HG03575 (cell line): ENCODE measurements around the gene ZSWIM6.

ENCODE experiments used
- ATAC-seq: cut with Tn5 transposase; IDR thresholded peaks from one replicate; pipeline ENCODE4 v1.9.1; 2021; ENCODE audit not compliant: unreplicated experiment, insufficient number of reproducible peaks, low FRiP score; ENCODE audit errors: extremely low read depth

The ZSWIM6 gene

DNA sequence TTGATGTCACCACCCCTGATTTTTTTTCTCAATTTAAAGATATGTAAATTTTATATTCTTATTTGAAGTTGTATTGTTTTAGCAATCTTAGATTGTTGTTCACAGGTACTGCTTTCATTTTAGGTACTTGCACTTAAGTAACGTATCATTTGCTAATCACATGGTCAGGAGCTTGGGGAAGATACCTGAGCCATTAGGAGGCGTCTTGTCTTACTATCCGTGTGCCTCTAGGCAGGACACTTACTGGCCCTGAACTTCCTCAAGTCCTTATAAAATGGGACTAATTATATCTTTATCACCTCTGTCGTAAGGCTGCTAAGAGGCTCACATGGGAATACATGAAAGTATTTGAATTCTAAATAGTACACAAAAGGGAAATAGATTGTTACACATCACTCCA, 18.5 kb downstream of the ZSWIM6 start:
- no peak for ATAC-seq

DNA sequence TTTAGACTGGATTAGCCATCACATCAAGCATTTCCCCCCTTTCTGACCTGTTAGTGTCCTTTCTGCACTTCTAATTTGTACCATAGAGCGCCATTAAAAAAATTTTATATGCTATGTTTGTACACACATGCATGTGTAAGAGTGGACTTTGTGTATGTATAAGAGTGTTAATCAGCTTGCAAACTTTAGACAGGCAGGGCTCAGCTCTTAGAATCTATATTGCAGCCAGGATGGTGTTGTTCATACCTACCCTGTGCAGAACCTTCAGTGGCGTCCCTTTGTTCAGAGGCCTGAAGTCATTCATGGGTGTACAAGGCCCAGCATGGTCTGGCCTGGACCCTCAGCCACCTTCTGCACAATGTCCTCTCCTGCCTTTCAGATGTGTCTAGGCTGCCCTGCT, 19.7 kb downstream of the ZSWIM6 start:
- ATAC-seq = no peak

DNA sequence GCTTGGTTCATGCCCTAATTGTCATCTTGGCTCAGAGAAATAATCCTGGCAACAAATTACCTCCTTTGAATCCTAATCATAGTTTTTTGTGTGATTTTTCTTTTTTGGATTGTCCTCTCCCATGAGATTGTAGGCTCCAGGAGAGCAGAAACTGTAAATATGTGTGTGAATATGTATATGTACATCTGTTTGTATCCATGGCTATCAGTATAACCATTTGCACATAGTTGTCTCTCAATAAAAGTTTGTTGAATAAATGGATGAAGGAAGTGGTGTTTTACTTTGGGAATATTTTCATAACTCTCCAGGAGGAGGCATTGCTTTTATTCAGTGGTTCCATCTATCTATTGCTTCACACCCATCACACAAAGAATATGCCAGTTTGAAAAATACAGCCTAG, 20.1 kb downstream of the ZSWIM6 start:
- no peak for ATAC-seq

DNA sequence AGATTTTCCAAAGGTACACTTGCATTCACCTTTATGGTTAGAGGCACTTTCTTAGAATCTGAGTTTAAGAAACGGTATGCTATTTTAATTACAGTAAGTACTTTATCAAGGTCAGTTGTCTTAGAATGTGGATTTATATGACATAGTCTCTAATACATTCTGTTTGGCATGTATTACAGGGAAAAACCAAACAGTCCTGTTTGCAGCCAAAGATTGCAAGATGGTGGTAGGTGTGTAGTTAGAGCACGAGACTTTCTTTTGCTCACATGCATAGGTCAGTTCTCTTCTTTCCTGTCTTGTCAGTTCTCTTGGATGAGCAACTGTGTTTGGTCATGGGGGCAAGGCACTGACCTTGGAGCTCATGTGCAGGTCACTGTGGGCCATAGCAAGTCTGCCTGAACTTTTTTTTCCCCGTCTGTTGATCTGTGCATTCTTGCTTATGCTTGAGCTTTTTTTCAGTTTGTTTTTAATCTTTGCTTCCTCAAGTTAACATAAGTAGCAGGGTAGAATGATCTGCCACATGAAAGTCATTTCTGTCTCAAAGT, 20.6 kb downstream of the ZSWIM6 start:
- ATAC-seq = no peak

DNA sequence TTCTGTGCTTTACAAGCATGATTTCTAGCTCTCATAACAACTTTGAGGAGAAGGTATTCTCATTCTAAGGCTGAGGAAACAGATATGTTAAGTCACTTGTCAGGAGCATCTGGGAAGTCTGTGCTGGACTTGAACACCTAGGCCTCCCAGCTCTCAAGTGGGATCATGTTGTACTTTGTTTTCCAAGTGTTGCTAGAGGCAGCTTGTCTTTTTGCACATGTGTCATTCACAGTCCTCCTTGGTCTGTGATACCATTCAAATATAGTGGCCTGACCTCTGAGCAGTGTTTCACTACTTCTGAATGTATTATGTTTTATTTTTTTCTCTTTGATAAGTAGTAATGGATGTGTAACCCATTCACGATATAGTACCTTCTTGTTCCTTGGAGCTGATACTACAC, 21.2 kb downstream of the ZSWIM6 start:
- ATAC-seq = no peak

DNA sequence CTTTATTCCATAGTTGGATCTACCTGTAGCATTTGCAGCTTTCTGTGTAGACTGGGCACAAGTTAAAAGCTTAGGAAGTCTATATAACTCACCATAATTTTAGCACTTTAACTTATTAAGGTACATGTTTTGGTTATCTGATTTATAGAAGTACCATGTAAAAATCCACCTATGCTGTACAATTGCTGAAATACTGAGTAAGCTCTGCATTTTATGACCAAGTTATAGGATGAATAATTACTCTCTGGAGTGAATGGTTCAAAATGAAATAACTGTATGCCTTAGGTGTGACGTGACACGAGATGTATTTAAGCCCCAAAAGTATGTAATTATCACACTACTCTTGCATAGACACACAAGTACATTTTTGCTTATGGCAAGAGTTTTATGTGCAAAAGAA, 22.1 kb downstream of the ZSWIM6 start:
- ATAC-seq = no peak

DNA sequence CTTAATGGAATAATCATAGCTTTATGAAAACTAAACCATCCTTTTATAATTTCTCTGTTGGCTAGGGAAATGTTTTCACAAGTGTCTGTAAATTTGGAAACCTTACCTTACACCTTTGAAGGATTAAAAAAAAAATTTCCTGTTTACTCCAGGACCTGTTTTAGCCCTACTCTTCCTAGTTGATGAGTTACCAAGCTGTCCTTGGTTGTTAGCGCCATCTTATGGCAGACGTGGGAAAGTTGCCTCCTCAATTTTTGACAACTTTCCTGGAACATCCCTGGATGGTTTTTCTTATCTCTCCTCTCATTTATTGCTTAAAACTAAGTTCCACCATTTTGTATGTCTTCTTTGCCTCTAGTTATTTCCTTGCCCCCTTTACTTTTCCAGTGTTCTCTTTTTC, 25.7 kb downstream of the ZSWIM6 start:
- ATAC-seq = no peak

DNA sequence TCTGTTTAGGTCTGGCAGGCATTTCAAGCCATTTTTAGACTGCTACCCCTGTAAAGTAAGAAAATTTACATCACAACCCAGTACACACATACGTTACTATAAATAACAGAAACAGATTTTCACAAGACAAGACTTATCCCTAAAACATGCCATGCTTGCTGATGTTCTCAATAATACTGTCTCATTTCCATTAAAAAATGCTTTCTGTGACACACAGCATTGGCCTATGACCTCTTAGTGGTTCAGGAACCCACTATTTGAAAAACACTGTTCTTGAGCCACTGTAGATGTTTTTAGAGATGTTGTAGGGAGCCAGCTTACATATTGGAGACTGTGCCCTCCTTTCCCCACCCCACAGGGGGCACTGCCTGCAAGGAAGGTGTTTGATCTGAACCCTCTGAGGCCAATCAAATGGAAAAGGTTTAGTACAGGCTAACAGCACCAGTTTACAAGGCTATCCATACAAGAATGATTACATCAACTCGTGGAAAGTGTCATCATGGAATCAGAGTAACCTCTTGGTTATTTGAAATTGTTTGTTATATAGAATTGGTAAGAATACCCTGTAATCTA, 30.8 kb downstream of the ZSWIM6 start:
- no peak for ATAC-seq

DNA sequence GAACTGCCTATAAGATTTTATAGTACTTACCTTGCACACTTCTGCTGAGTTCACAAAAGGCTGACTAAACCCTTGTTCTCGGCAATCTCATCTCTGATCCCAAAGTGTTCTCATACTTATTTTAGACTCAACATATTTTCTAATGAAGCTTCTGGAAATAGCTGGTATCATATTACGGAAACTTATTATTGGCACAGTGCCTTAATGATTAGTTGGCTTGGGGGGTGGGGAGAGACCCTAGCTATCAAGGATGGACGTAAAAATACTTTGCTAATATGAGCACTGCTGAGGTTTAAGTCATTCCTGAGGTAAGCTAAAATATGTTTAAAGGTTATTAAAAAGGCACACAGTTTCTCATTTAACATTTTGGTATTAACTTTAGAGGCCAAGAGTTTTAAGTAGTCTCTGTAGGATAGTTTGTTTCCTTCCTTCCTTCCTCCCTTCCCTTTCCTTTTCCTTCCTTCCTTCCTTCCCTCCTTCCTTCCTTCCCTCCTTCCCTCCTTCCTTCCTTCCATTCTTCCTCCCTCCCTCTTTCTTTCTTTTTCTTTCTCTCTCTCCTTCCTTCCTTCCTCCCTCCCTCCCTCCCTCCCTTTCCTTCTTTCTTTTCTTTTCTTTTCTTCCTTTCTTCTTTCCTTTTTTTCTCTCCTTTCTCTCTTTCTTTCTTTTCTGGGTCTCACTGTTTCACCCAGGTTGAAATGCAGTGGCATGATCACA, 31.5 kb downstream of the ZSWIM6 start:
- no peak for ATAC-seq

DNA sequence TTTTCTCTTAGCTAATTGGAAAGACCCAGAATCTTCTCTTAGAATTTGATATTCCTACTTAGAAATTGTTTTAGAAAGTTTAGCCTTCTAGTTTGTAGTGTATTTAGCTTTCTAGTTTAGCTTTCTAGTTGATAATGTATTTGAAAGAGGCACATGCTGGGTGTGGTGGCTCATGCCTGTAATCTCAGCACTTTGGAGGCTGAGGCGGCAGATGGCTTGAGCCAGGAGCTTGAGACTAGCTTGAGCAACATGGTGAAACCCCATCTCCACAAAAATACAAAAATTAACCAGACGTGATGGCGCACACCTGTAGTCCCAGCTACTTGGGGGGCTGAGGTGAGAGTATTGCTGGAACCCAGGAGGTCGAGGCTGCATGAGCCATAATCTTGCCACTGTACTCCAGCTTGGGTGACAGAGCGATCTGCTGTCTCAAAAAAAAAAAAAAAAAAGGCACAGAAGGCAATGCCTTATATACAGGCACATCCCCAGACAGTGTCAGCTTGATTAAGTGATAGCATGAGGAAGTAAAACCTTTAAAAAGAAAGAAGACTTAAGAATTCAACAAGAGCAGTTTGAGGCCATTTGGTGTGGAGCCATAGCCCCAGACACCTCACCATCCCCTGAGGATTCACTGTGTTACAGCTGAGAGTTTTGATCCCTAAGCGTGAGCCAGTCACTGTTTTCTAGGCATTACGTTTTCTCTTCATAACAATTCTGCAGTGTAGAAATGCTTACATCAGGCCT, 34.6 kb downstream of the ZSWIM6 start:
- no peak for ATAC-seq

DNA sequence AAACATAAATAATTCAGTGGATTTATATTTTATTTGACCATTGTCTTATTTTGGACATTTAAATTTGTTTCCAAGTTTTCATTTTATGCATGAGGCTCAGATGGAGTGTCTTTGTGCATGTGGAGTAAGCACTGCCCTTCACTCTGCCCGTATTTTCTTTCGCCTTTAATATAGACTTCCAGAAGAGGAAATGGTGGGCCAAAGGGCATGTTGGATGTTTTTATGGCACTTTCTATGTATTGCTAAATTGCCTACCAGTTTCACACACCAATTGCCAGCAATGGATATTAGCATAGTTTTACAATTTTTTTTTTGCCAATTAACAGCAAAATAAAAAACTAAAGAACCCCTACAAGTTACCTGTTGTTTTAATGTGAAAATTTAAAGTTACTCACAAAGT, 38.4 kb downstream of the ZSWIM6 start:
- no peak for ATAC-seq

DNA sequence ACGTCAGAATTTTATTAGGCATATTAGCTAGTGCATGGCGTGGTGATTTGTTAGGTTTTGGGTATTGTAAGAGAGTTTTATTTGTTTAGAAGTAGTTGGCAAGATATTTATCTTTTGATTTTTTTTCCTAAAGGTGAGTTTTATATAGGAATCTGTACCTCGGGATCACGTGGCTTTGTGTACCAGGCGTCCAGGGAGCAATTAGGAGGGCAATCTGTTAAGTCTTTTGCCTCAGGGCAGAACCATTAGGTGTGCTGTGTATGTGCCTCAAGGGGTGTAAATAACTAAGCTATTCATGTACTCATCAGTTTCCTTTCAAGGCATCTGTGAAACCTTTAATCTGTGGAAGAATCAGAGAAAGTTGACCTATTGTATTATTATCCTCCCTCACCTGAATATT, 39.4 kb downstream of the ZSWIM6 start:
- no peak for ATAC-seq

DNA sequence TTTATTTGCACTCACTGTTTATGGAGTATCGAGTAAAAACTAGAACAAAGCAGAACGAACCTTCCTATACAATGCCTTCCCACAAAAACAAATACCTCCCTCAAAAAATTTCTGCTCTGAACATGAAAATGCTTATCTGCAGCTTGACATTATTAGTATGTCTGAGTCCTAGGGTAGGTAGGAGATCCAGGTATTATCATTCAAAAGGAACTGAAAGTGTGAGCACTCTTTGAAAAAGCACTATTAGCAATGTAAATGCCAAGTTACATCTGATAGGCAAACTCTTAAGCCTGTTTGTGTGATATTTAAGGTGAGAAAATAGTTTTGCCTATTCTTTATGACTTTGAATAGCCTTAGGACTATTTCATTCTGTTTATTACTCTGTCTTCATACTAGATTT, 47.6 kb downstream of the ZSWIM6 start:
- no peak for ATAC-seq

DNA sequence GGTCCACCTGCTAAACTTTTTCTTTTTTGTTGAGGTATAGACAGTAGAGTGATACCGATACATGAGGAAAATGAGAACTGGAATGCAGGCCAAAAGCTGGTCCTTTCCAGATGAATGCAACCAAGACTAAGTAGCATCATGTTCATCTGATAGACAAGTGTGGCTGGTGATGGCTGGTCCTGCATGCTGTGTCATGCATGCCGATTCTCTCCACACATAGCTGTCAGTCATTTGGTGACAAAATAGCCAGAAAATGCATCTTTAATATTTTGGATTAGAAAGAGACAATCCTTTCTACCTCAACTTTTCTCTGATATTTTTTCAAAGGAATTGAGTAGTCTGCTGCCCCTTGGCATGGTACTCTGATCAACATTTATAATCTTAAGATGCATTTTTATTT, 49.9 kb downstream of the ZSWIM6 start:
- no peak for ATAC-seq

DNA sequence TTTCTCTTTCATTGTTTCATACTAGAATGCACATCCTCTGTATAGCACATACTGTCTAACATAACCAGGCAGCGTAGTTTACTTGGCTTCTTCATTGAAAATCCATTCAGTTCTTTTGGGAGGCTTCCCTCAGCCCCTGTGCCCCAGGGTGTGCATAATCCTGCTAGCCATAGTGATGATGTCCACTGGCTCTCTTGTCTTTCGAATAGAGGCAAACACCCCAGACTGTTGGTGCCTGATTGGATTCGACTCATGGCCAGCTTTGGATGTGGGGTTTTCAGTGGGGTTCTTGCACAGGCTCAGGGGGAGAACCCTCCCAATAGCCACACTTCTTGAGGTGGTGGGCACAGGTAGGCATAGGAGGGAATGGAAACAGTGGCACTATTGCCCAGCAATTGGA, 53.6 kb downstream of the ZSWIM6 start:
- no peak for ATAC-seq

DNA sequence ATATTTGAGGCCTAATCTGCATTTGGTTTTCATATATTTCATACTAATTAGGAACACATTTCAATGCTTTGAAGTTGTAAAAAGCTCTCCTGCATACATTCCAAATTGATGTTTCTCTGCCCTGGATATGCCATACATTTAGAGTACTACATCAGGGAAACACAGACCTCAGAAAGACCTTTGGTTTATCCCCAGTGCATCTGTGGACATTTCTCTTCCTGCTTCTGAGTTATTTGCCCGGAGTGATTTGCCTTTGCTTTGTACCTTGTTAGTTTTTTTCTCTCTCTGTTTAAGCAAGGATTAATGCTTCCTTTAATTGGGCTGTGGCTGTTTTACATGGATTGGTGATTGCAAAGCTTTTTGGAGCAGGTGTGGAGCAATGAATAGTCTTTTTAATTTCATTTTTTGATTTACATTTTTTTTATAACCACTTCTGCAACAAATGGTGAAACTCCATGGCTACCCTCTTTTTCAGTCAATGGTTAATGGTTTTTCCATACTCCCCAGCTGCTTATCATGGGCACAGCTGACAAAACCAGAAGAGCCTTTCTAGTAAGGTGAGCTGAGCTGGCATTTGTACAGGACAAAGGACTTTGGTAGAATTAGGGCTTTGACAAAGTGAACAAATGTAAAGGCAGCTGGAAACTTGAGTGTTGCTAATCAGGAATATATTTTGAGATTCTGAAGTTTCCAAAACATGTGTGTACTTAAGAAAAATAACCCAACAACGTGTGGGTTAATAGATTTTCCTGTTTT, 54.2 kb downstream of the ZSWIM6 start:
- no peak for ATAC-seq

DNA sequence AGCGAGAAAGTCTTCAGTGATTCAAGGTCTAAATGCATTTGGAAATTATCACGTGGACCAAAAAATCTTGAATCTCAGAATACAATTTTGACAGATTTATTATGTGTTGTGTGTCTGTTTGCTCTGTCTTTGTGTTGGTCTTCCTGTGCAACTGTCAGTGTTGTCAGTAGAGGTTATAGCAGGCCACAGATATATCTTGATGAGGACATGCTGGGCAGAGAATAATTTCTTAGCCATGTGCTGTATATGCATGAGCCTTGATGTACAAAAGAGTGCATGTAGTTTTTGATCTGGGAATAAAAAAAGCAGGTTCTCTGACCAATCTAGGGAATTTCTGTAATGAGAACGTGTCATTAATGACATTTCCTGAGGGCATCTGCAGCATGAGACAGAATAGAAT, 57.6 kb downstream of the ZSWIM6 start:
- ATAC-seq = no peak

DNA sequence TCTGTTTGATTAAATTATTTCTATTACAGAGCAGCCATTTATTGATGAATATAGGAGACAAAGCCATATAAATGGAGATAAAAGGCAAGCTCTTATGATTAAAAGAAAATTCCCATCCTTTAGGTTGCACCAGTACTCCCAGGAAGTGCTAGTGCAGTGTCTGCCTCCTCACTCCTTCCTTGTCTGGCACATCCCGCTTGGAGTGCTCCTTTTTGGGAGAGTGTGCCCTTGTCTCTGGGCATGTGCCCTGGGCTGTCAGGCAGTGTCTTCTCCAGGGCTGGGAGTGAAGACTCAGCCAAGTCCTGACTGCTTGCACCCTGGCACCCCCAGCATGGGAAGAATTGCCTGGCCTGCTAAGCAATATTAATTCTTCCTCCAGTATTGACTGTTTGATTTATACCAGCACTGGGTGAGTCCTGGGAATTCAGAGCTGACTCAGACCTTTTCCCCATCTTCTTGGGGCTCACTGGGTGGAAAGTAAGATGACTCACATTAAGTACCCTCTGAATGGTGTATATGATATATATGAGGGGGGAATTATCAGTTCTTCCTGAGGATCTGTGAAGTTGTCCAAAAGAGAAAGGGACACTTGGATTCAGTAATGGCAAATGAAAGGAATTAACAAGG, 62.1 kb downstream of the ZSWIM6 start:
- no peak for ATAC-seq

DNA sequence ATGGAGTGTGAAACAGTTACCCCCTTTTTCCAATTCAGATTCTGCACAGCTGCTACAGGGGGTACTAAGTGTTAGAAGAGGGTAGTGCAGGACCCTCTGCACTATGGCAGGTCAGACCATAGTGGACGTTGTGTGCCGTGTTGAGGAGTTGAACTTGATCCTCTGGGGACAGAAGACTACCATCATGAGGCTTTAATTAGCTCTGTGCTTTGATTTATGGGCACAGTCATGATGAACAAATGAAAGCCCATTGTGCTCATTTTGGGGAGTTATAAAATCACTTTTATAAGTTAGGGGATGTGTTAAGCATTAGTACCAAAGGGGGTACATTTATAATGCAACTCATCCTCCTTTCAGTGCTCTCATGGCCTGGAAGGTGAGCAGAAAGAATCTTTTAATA, 62.7 kb downstream of the ZSWIM6 start:
- no peak for ATAC-seq
